Hematopoietic multipotent progenitor cell treated with erythropoietin and hydrocortisone succinate and interleukin-3 and kit ligand, for 17 days (in vitro differentiated cells): ENCODE data around the gene CSRNP2.
"Not testable (repeated sequence)": the region's sequence is repeated elsewhere in the genome, so short reads cannot be mapped to it uniquely, and the experiment has no call there.

Experiments
- DNase-seq: peaks from one replicate; pipeline ENCODE4 v3.0.0-alpha.2; 2015; ENCODE audit warnings: low spot score

The CSRNP2 gene

DNA sequence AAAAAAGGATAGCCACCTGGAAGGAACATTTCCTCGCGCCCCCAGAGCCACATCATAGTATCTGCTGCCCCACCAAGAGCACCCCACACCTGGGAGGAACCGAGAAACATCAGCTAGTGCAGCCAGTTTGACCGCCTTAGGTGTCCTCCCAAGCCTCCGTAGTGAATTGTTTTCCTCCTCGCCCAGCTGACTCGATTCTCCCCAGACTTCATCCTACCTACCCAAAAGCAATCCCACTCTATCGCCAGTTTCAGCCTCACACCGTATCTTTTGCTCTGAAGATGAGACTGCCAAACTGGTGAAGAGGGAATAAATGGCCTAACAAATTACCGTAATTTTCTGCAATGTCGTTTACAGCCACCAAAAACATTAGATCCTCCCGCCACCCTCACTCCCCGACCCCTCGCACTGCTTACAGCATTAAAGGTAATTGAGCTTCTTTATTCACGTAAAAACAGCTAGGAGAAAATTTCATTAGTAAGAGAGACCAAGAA lies 56.0 kb downstream of the CSRNP2 start:
- no peak for DNase-seq

GRCh38 chr12:51025836-51026638 lies 57.4 kb downstream of the CSRNP2 start, which contains the start of gene SLC11A2:
Gene SLC11A2 (minus strand): TSS chr12:51026384. CDS start chr12:51010728, 15,656 bp downstream.
- DNase-seq, result peak; percentile 96

GRCh38 chr12:51025338-51025835 lies 58.0 kb downstream of the CSRNP2 start:
- DNase-seq, result no peak

GRCh38 chr12:51023625-51024382 lies 59.6 kb downstream of the CSRNP2 start:
- DNase-seq, result peak; percentile 59

DNA sequence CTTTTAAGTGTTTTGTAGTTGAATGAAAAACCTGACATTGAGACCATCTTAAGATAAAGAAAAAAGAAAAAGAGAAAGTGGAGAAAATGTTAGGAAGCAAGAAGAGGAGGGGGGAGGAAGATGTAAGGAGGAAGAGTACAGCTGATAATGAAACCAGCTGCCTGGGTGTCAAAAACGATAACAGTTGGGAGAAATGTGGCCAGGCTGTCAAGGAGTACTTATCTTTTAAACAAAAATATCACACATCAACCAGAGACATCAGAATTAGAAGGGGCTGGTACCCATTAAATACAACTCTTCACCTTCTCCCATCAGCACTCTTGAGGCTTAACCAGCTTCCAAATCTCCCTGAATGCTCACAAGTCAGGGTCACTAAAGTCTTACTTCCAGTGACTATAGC lies 61.7 kb downstream of the CSRNP2 start:
- DNase-seq, result peak; percentile 81

GRCh38 chr12:51020448-51021182 lies 62.8 kb downstream of the CSRNP2 start:
- DNase-seq, result peak; percentile 53

DNA sequence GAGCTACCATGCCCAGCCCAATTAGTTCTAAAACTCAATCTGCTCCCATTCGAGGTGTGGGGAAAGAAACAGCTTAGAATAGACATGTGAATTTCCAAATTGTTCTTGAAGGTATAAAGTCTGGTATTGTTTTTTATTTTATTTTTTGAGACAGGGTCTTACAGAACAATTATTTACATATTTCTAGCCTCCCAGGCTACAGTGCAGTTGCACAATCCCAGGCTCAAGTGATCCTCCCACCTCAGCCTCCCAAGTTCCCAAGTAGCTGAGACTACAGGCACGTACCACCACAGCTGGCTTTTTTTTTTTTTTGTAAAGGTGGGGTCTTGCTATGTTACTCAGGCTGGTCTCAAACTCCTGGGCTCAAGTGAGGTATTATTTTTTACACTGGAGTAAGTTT lies 63.5 kb downstream of the CSRNP2 start:
- peak; percentile 54 for DNase-seq

DNA sequence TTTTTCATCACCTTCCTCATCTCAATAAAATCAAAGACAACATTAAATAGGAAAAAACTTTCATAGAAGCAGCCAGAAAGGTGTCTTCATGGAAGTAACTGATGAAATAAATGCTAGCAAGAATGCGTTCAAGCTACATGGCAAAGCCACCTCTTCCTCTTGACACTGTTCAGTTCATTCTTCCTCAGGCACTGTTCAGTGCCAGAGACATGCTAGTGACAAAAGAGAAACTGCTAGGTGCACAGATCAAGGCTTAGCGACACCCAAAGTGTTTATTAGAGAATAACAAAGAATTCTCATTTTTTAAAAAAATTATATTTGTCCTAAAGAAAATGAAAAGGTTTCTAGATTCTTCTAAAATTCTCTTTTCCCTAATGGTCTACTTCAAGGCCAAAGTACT lies 64.4 kb downstream of the CSRNP2 start:
- peak; percentile 50 for DNase-seq

DNA sequence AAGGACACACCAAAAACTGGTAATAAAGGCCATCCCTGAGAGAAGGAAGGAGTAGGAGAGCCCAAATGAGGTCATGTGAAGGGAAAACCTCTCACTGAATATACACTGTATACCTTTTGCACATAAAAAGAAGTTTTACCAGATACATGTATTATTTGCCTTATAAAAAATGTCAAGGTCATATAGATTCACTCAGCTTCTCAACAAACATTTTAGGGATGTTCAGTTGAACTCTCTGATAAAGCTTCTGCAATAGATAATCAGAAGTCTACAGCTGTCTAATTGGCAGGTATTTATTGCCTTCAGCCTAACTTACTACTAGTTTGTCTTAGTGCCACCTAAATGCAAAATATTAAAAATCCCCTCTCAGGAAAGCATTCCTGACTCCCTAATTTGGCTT lies 65.9 kb downstream of the CSRNP2 start:
- DNase-seq, result peak; percentile 70

DNA sequence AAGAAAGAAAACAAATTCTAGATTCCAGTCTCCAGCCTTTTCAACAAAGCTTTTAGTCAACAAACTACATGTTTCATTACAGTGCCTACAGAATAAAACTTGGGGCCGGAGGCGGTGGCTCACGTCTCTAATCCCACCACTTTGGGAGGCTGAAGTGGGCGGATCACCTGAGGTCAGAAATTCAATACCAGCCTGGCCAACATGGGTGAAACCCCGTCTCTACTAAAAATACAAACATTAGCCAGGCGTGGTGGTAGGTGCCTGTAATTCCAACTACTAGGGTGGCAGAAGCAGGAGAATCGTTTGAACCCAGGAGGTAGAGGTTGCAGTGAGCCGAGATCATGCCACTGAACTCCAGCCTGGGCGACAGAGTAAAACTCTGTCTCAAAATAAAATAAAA lies 68.9 kb downstream of the CSRNP2 start:
- DNase-seq, result not testable (repeated sequence)

DNA sequence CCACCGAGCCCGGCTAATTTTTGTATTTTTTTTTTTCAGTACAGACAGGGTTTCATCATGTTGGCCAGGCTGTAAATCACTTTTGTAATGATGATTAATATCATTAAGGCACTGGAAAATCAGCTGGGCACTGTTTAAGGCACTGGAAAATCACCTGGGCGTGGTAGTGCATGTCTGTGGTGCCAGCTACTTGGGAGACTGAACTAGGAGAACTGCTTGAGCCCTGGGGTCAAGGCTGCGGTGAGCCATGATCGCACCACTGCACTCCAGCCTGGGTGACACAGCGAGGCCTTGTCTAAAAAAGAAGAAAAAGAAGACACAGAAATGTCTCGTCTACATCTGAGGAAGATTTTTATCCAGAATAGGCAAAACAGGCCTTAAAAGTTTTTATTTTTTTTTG lies 70.0 kb downstream of the CSRNP2 start:
- no peak for DNase-seq

DNA sequence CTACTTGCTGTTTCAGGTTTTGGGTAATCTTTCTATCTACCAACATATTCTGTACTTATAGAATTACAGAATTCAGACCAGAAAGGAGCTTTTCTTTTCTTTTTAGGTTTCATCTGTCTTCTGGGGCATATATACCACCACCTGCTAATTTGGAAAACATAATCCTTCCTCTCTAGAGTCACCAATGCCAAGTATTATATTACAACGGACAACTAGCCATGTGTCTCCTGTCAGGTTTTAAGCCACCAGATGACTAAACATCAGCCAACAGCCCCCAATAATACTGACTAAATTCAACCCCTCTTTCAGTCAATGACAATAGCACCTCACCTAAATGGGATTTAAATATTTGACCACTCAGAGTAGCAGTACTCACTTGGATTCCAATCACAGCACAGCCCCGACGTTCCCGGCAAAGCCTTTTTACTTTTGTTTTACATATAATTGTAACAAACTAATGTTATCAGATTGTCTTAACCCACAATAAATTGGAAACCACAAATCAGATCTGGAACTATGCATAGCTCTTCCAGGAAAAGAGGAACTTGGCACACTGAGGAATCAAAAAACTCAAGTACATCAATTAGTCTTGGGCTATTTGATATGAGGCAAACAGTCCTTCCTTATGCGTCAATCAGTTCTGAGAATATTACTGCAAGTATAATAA lies 70.7 kb downstream of the CSRNP2 start:
- no peak for DNase-seq

- DNase-seq, result no peak
Observed at GRCh38 chr12:51011955-51012354, 71.4 kb downstream of the CSRNP2 start.
